Measurements from ENCODE around the gene VSTM2B. TPM values are rescaled to one million over a fixed set of nuclear protein-coding genes. Genes with fewer than 3 reads are reported as not detected.

Gene VSTM2B
- total and polyA plus RNA-seq, 2 of the 4 experiments (the other 2 are of a cell fraction): not detected

DNA sequence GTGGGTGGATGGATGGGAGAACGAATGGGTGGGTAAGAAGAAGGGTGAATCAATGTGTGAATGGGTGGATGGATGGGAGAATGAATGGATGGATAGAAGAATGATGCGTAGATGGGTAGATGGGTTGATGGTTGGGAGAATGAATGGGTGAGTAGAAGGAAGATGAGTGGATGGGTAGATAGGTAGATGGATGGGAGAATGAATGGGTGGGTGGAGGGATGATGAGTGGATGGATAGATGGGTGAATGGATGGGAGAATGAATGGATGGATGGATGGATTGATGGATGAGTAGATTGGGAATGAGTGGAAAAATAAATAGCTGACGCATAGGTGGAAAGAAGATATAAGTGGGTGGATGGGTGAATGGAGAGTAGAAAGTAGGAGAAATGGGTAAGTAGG, 16.5 kb downstream of the VSTM2B start:
- no TSS peak for BruUV-seq (replicated peaks)
- intact Hi-C loops (cut with micrococcal nuclease): no loop called here

More for the DNA sequence above, 16.5 kb downstream of the VSTM2B start:
- no peak overlapping the region for H3K4me3 ChIP-seq (ENCODE audit: insufficient read depth, low read depth, low read length)
- DNase-seq (no peak), ATAC-seq (ENCODE audit: low read depth) (no peak)
- no peaks in the 10 kb centered on the region for H3K36me3 ChIP-seq (ENCODE audit: control insufficient read depth, insufficient read depth, low read length)
- H4K20me1 ChIP-seq (ENCODE audit: insufficient read depth, low read length): no peaks in the 10 kb centered on the region
- H2AK5ac ChIP-seq (ENCODE audit: low read depth, low read length): no peak overlapping the region
- no peak overlapping the region for H4K91ac ChIP-seq (ENCODE audit: insufficient read depth, low read depth, low read length)
- H2BK20ac ChIP-seq (ENCODE audit: low read depth, low read length): no peak overlapping the region
- no peaks in the 10 kb centered on the region for H3K27me3 ChIP-seq (ENCODE audit: control insufficient read depth, insufficient read depth, low read length)
- H3K9me1 ChIP-seq (ENCODE audit: insufficient read depth, low read length): no peaks in the 10 kb centered on the region
- in situ Hi-C loops (cut with MboI; ENCODE audit: low sequenced_read_pairs) (no loop called here), dilution Hi-C loops (cut with HindIII; ENCODE audit: low sequenced_read_pairs, unreplicated experiment) (no loop called here)
- no peak overlapping the region for H4K5ac ChIP-seq (ENCODE audit: low read depth, low read length)
- H3K79me1 ChIP-seq (ENCODE audit: low read depth in 1 of 2, low read length in 2 of 2): no peaks in the 10 kb centered on the region
- TF ChIP-seq MAZ (IDR thresholded peaks at IDR 0.05; ENCODE audit: borderline replicate concordance, low read depth, low read length) (no peak), MAFK (IDR thresholded peaks at IDR 0.05; ENCODE audit: low read depth, low read length) (no peak), CEBPB (IDR thresholded peaks at IDR 0.05; ENCODE audit: low read depth, low read length) (no peak), RAD21 (IDR thresholded peaks at IDR 0.05; ENCODE audit: low read length) (no peak), RFX5 (IDR thresholded peaks at IDR 0.05; ENCODE audit: low read depth, low read length) (no peak), NFE2L2 (IDR thresholded peaks at IDR 0.05; ENCODE audit: low read depth, low read length) (no peak), POLR2A (IDR thresholded peaks at IDR 0.05; ENCODE audit: low read depth, low read length) (no peak), MXI1 (IDR thresholded peaks at IDR 0.05; ENCODE audit: borderline replicate concordance, low read depth, low read length) (no peak), RCOR1 (IDR thresholded peaks at IDR 0.05; ENCODE audit: insufficient replicate concordance, low read length) (no peak)
- TF ChIP-seq, protein P1, sequence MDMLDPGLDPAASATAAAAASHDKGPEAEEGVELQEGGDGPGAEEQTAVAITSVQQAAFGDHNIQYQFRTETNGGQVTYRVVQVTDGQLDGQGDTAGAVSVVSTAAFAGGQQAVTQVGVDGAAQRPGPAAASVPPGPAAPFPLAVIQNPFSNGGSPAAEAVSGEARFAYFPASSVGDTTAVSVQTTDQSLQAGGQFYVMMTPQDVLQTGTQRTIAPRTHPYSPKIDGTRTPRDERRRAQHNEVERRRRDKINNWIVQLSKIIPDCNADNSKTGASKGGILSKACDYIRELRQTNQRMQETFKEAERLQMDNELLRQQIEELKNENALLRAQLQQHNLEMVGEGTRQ (IDR thresholded peaks at IDR 0.05; ENCODE audit: low read depth, low read length): no peak
- H3K4me2 ChIP-seq (ENCODE audit: low read depth, low read length): no peak overlapping the region
- no peak overlapping the region for H4K8ac ChIP-seq (ENCODE audit: low read depth in 2 of 2, low read length in 2 of 2)
- no peak overlapping the region for H3K4ac ChIP-seq (ENCODE audit: low read depth, low read length)
- H2BK15ac ChIP-seq (ENCODE audit: low read depth, low read length): no peak overlapping the region
- H3K56ac ChIP-seq (ENCODE audit: extremely low read depth, insufficient read depth, low read length): no peak overlapping the region
- H3K4me1 ChIP-seq (ENCODE audit: control insufficient read depth, insufficient read depth, low read length): no peaks in the 10 kb centered on the region
- H2AFZ ChIP-seq (replicated peaks; ENCODE audit: low read length, poor library complexity): no peak overlapping the region
- no peak overlapping the region for H2BK120ac ChIP-seq (ENCODE audit: low read depth, low read length)
- H3K9ac ChIP-seq (ENCODE audit: low read depth, low read length): no peak overlapping the region
- no peaks in the 10 kb centered on the region for H3K9me3 ChIP-seq (ENCODE audit: control insufficient read depth, insufficient read depth, low read length)
- no peak overlapping the region for H3K23ac ChIP-seq (ENCODE audit: low read depth, low read length)
- H3K27ac ChIP-seq (ENCODE audit: insufficient read depth, low read length): no peak overlapping the region
- peak overlapping the region; percentile 26 for H2BK5ac ChIP-seq (ENCODE audit: low read depth, low read length, poor library complexity, severe bottlenecking)
- CTCF ChIA-PET: no interaction called here
- POLR2A ChIA-PET (ENCODE audit: unreplicated experiment): no interaction called here
- no peak overlapping the region for H3K18ac ChIP-seq (ENCODE audit: low read depth, low read length)
- 41 to 100% methylated on average over 3 of the region's 3 CpGs for WGBS, 2 experiments (ENCODE audit: extremely low coverage in 2 of 2, insufficient read length in 1 of 2)
- H2AK9ac ChIP-seq (replicated peaks; ENCODE audit: low read depth, low read length, poor library complexity): no peak overlapping the region
- H3K14ac ChIP-seq (replicated peaks; ENCODE audit: low read depth, low read length): no peak overlapping the region

Data from IMR-90 (cell line).